Liver (tissue), 9 donors: ENCODE results near the gene RIMBP3C. TPM values are rescaled to one million over a fixed set of nuclear protein-coding genes. Genes with fewer than 3 reads are reported as not detected.
"Not testable (repeated sequence)": the region's sequence is repeated elsewhere in the genome, so short reads cannot be mapped to it uniquely, and the experiment has no call there.

ENCODE experiments used
- DNase-seq: peaks from one replicate; pipeline ENCODE4 v3.0.0-alpha.2; 2017; ENCODE audit warnings: low spot score
- H3K27ac ChIP-seq, 2 donors: one replicate each; pipeline ENCODE4 v1.7.0; 2013; ENCODE audit warnings: inconsistent platforms in 2 of 2, low read length in 2 of 2, control low read depth in 1 of 2, low read depth in 1 of 2, mild to moderate bottlenecking in 1 of 2
- H3K27me3 ChIP-seq, 4 donors: one replicate each; pipeline versions ENCODE4 v1.6.1 to v1.7.0; 2013; ENCODE audit warnings: low read length in 3 of 4, inconsistent platforms in 1 of 4, mild to moderate bottlenecking in 1 of 4, moderate library complexity in 1 of 4; ENCODE audit not compliant: control insufficient read depth in 4 of 4, insufficient read depth in 4 of 4
- H3K36me3 ChIP-seq, 4 donors: one replicate each; pipeline versions ENCODE4 v1.6.1 to v1.7.0; 2013; ENCODE audit warnings: low read length in 3 of 4, mild to moderate bottlenecking in 3 of 4, low read depth in 1 of 4, moderate library complexity in 1 of 4; ENCODE audit not compliant: control insufficient read depth in 4 of 4, insufficient read depth in 3 of 4
- H3K4me1 ChIP-seq, 4 donors: one replicate each; pipeline versions ENCODE4 v1.6.1 to v1.7.0; 2013; ENCODE audit warnings: low read length in 3 of 4, mild to moderate bottlenecking in 3 of 4, moderate library complexity in 1 of 4; ENCODE audit not compliant: control insufficient read depth in 4 of 4, insufficient read depth in 4 of 4
- H3K4me3 ChIP-seq, 3 donors: one replicate each; pipeline versions ENCODE4 v1.6.1 to v1.7.0; 2013; ENCODE audit warnings: low read length in 3 of 3, control low read depth in 1 of 3, low read depth in 1 of 3, mild to moderate bottlenecking in 1 of 3
- H3K9ac ChIP-seq, 2 donors: one replicate each; pipeline ENCODE4 v1.7.0; 2013; ENCODE audit warnings: low read length in 2 of 2, mild to moderate bottlenecking in 2 of 2, moderate library complexity in 2 of 2, control low read depth in 1 of 2, low read depth in 1 of 2
- H3K9me3 ChIP-seq, 4 donors: one replicate each; pipeline versions ENCODE4 v1.6.1 to v1.7.0; 2013; ENCODE audit warnings: low read length in 3 of 4; ENCODE audit not compliant: control insufficient read depth in 4 of 4
- WGBS: extraction: QIAGEN DNeasy Blood & Tissue Kit; methylation state at CpG from one replicate; pipeline ENCODE4 v1.1.7; 2013; 5-methylcytosine and 5-hydroxymethylcytosine counted together
- polyA plus RNA-seq, 2 donors: library from polyadenylated mRNA; stranded (reverse) in 1 of 2; unstranded in 1 of 2; fragments of 200-250 nt in 1 of 2; fragments of >200 nt in 1 of 2; fragmentation: Nextera tagmentation in 1 of 2; extraction: Ambion mirVana in 1 of 2; gene quantifications; one replicate each; pipeline versions ENCODE4 v1.2.1 to v1.2.3, GENCODE V29; 2013 to 2015
- total RNA-seq, 2 donors: library from RNA; depleted of rRNA; stranded (reverse); fragments of >200 nt; gene quantifications; one replicate each; pipeline ENCODE4 v1.2.3, GENCODE V29; 2014
- donor health status: healthy.
- donor health status: healthy.
- donor health status: healthy.
- donor health status: healthy.
- donor health status: healthy.

Gene RIMBP3C
- total and polyA plus RNA-seq, 4 donors = 0.05 to 0.08 (median 0.05) TPM; not detected in 1

- H3K36me3 ChIP-seq, H3K9ac ChIP-seq, H3K9me3 ChIP-seq, H3K27ac ChIP-seq, DNase-seq, H3K4me3 ChIP-seq, H3K4me1 ChIP-seq, H3K27me3 ChIP-seq: not testable (repeated sequence)
- WGBS = 80% methylated on average over 1 of the region's 5 CpGs
These were observed 19.7 kb downstream of the RIMBP3C start for GRCh38 chr22:21531525-21531924.

GRCh38 chr22:21526705-21527500 lies 24.4 kb downstream of the RIMBP3C start:
- not testable (repeated sequence) for H3K27me3 ChIP-seq, DNase-seq, H3K9me3 ChIP-seq, H3K4me3 ChIP-seq, H3K27ac ChIP-seq, H3K36me3 ChIP-seq, H3K9ac ChIP-seq, H3K4me1 ChIP-seq
- 79% methylated on average over 2 of the region's 6 CpGs for WGBS

GRCh38 chr22:21516970-21517764 lies 34.1 kb downstream of the RIMBP3C start:
- not testable (repeated sequence) for H3K27me3 ChIP-seq, H3K4me1 ChIP-seq, H3K36me3 ChIP-seq, DNase-seq, H3K9me3 ChIP-seq, H3K4me3 ChIP-seq, H3K27ac ChIP-seq, H3K9ac ChIP-seq
- 1% methylated on average over 10 of the region's 115 CpGs for WGBS

GRCh38 chr22:21516522-21516921 lies 34.7 kb downstream of the RIMBP3C start:
- not testable (repeated sequence) for H3K9ac ChIP-seq, H3K4me1 ChIP-seq, DNase-seq, H3K36me3 ChIP-seq, H3K9me3 ChIP-seq, H3K27me3 ChIP-seq, H3K4me3 ChIP-seq, H3K27ac ChIP-seq
- WGBS = 0% methylated on average over 3 of the region's 22 CpGs

- H3K27ac ChIP-seq, H3K27me3 ChIP-seq, H3K9ac ChIP-seq, H3K9me3 ChIP-seq, H3K4me1 ChIP-seq, DNase-seq, H3K4me3 ChIP-seq, H3K36me3 ChIP-seq: not testable (repeated sequence)
- no CpG with 5 or more reads among the region's 9 CpGs for WGBS
These were observed 36.0 kb downstream of the RIMBP3C start for GRCh38 chr22:21515234-21515633.

- WGBS = 14% methylated on average over 1 of the region's 12 CpGs
- H3K36me3 ChIP-seq, DNase-seq, H3K27ac ChIP-seq, H3K27me3 ChIP-seq, H3K9ac ChIP-seq, H3K9me3 ChIP-seq, H3K4me1 ChIP-seq, H3K4me3 ChIP-seq: not testable (repeated sequence)
These were observed 37.1 kb downstream of the RIMBP3C start for GRCh38 chr22:21514117-21514516.

- not testable (repeated sequence) for H3K27ac ChIP-seq, H3K36me3 ChIP-seq, H3K4me3 ChIP-seq, H3K27me3 ChIP-seq, DNase-seq, H3K9ac ChIP-seq, H3K9me3 ChIP-seq, H3K4me1 ChIP-seq
- WGBS = 92% methylated on average over 5 of the region's 11 CpGs
These were observed 39.2 kb downstream of the RIMBP3C start for GRCh38 chr22:21512022-21512421.

- H3K9ac ChIP-seq, H3K4me1 ChIP-seq, H3K27me3 ChIP-seq, H3K9me3 ChIP-seq, H3K27ac ChIP-seq, DNase-seq, H3K4me3 ChIP-seq, H3K36me3 ChIP-seq: not testable (repeated sequence)
- no CpG with 5 or more reads among the region's 9 CpGs for WGBS
These were observed 40.9 kb downstream of the RIMBP3C start for GRCh38 chr22:21510397-21510796.
